ENCODE data around the gene ZNF211. TPM values are rescaled to one million over a fixed set of nuclear protein-coding genes. Genes with fewer than 3 reads are reported as not detected.

Gene ZNF211
- polyA plus RNA-seq = 9.4 to 19.5 TPM (median 15.5 TPM) in 3 replicates
- polyA plus RNA-seq (2011; ENCODE audit: low read depth) = 4.0 TPM
- polyA plus RNA-seq (2011; cell fraction: cytosol; rRNA removed) = 6.0 and 10.7 TPM in 2 replicates
- polyA plus RNA-seq (2011; cell fraction: nucleus; rRNA removed) = 32.3 and 32.7 TPM in 2 replicates
- 6.6 and 12.2 TPM in 2 replicates for polyA plus RNA-seq (2012; ENCODE audit: low replicate concordance)
- 4.9 to 10.5 TPM (median 10.5 TPM) in 3 replicates for polyA minus RNA-seq
- 4.0 TPM for polyA minus RNA-seq (2011; cell fraction: cytosol; rRNA and poly(A)+ RNA removed)
- 15.6 and 21.4 TPM in 2 replicates for polyA minus RNA-seq (2011; cell fraction: nucleus; rRNA and poly(A)+ RNA removed)

DNA sequence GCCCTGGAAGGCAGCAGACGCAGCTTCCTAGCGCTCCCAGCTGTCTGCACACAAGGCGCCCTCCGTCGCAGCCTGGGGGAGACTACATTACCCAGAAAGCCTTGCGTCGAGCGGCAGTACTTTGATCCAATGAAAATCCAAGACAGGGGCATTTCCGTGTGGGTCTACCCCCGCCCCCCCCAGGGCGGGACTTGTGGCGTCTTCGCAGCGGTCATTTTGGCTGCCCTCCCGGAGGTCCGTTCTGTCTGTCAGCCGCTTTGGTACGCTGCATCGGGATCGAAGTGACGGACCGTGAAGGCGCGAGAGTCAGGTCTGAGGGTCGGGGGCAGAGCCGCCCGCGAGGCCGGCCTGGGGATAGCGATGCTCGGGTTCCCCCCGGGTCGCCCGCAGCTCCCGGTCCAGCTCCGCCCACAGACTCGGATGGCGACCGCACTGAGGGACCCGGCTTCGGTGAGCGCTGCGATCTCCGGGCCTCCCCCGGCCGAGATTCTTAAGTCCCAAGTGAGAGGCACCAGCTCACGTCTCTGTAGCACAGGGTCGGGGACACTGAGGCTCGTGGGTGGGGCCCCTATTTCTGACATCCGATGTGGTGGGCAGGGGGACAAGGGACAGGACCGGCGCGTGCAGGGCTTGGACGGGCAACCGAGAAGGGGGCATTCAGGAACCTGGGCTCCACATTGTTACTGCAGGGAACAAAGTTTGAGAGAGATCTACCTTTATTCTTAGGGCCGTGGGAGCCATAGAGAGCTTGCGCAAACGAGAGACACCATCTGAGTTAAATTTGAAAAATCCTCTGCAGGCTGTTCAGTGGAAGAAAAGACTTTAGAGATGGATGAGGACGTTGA is at the start of gene ZNF211:
Gene ZNF211 (plus strand): TSS at position 182 of the 845 bp plus-strand sequence. CDS start 179 bp downstream, at position 361.
- H3K36me3 ChIP-seq (ENCODE audit: control insufficient read depth in 2 of 2, extremely low read depth in 1 of 2, insufficient read depth in 2 of 2, low read length in 2 of 2) = peaks cover 1 to 9% of the 10 kb centered on the region in 2 experiments
- peak within 1 kb of the TSS; percentile 78 for H2AFZ ChIP-seq (ENCODE audit: control insufficient read depth, low read length)
- peak; percentile 88 for FAIRE-seq
- peak within 1 kb of the TSS; percentile 78 to 83 (median 80) for H3K4me3 ChIP-seq (ENCODE audit: control insufficient read depth in 2 of 3, extremely low read depth in 1 of 3, insufficient read depth in 2 of 3, low read depth in 1 of 3, low read length in 3 of 3)
- H3K9me1 ChIP-seq (ENCODE audit: control insufficient read depth, extremely low read depth, insufficient read depth, low read length) = no peaks in the 10 kb centered on the region
- H3K27me3 ChIP-seq (ENCODE audit: control insufficient read depth, extremely low read depth, insufficient read depth, low read length) = no peaks in the 10 kb centered on the region
- H3K9me3 ChIP-seq (ENCODE audit: control insufficient read depth, low read depth, low read length) = peaks cover 6% of the 10 kb centered on the region
- dilution Hi-C loops (cut with MboI; ENCODE audit: extremely low pct_ligation_motif_present, low sequenced_read_pairs) = no loop called here
- H3K9ac ChIP-seq (ENCODE audit: control insufficient read depth, extremely low read depth, insufficient read depth, low read length) = peak within 1 kb of the TSS; percentile 72
- H3K27ac ChIP-seq (ENCODE audit: control insufficient read depth, insufficient read depth, low read length) = peak within 1 kb of the TSS; percentile 37
- no peak for DNase-seq (ENCODE audit: low read depth, low spot score)
- no peaks in the 10 kb centered on the region for H4K20me1 ChIP-seq (ENCODE audit: control insufficient read depth, extremely low read depth, insufficient read depth, low read length)
- H3K4me2 ChIP-seq (ENCODE audit: control insufficient read depth, extremely low read depth, insufficient read depth, low read depth, low read length) = peak within 1 kb of the TSS; percentile 77
- H3K4me1 ChIP-seq (ENCODE audit: control insufficient read depth, extremely low read depth, insufficient read depth, low read length) = peaks cover 5% of the 10 kb centered on the region
- TF ChIP-seq, protein P1, sequence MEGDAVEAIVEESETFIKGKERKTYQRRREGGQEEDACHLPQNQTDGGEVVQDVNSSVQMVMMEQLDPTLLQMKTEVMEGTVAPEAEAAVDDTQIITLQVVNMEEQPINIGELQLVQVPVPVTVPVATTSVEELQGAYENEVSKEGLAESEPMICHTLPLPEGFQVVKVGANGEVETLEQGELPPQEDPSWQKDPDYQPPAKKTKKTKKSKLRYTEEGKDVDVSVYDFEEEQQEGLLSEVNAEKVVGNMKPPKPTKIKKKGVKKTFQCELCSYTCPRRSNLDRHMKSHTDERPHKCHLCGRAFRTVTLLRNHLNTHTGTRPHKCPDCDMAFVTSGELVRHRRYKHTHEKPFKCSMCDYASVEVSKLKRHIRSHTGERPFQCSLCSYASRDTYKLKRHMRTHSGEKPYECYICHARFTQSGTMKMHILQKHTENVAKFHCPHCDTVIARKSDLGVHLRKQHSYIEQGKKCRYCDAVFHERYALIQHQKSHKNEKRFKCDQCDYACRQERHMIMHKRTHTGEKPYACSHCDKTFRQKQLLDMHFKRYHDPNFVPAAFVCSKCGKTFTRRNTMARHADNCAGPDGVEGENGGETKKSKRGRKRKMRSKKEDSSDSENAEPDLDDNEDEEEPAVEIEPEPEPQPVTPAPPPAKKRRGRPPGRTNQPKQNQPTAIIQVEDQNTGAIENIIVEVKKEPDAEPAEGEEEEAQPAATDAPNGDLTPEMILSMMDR (optimal IDR thresholded peaks at IDR 0.05 in 1 of 3, IDR thresholded peaks at IDR 0.05 in 1 of 3, conservative IDR thresholded peaks at IDR 0.05 in 1 of 3; ENCODE audit: extremely low read depth in 1 of 3, insufficient read depth in 2 of 3, low read length in 3 of 3) = no peak
- no peak for TF ChIP-seq EZH2 (IDR thresholded peaks at IDR 0.05; ENCODE audit: low read length)
- H3K79me2 ChIP-seq (ENCODE audit: control insufficient read depth, insufficient read depth, low read length) = peaks cover 15% of the 10 kb centered on the region

DNA sequence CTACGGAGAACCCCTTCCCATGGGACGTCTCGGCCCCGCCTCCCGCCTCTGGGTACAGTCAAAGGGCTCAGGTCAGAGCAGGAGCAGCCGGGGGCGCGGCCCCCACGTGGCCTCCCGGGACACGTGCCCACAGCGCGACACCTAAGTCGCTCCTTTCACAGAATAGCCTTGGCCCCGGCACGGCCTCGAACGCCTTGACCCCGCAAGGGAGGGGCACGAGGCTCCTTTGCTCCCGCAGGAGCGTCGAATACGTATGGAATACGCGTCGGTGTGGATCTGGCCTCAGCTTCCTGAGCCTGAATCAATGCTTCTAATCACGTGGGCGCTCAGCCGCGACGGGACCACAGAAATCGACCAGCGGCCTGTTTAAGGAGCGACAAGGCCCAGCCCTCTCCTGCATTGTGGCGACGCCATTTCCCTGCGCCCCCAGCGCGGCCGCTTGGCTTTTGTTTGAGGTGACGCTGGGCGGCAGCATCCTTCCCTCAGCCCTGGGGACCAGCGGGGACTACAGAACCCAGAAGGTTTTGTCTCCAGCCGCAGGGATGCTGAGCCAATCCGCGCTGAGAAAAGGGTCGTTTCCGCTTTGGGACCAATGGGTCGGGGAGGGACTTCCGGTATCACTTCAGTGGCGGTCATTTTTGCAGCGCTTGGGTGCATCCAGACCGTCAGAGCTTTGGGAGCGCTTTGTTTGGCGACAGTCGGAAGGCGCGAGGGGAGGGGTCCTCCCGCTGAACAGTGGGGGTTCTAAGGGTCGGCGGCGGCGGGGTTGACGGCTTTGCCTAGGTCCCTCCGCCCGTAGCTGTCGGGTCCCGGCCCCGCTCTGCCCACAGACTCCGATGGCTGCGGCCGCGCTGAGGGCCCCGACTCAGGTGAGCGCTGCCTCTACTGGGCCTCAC is 49.2 kb upstream of the ZNF211 start, which contains the start of gene ZIK1:
Gene ZIK1 (plus strand): TSS at position 625 of the 896 bp plus-strand sequence. CDS start 212 bp downstream, at position 837.
- Histone ChIP-seq H3K9ac (ENCODE audit: control insufficient read depth, extremely low read depth, insufficient read depth, low read length) (peak within 1 kb of the TSS; percentile 47), H3K27ac (ENCODE audit: control insufficient read depth, insufficient read depth, low read length) (peak within 1 kb of the TSS; percentile 31)
- dilution Hi-C loops (cut with MboI; ENCODE audit: extremely low pct_ligation_motif_present, low sequenced_read_pairs) = no loop called here

More for the DNA sequence above, 49.2 kb upstream of the ZNF211 start, which contains the start of gene ZIK1:
- peak; percentile 43 for FAIRE-seq
- H3K4me3 ChIP-seq (ENCODE audit: control insufficient read depth in 2 of 3, extremely low read depth in 1 of 3, insufficient read depth in 2 of 3, low read depth in 1 of 3, low read length in 3 of 3) = peak within 1 kb of the TSS; percentile 61 to 81 (median 73)
- peaks cover 12% of the 10 kb centered on the region for H3K9me3 ChIP-seq (ENCODE audit: control insufficient read depth, low read depth, low read length)
- TF ChIP-seq, protein P1 (optimal IDR thresholded peaks at IDR 0.05 in 1 of 3, IDR thresholded peaks at IDR 0.05 in 1 of 3, conservative IDR thresholded peaks at IDR 0.05 in 1 of 3; ENCODE audit: extremely low read depth in 1 of 3, insufficient read depth in 2 of 3, low read length in 3 of 3) = peak in 1 of 3 experiments; percentile 11
- no peak for TF ChIP-seq EZH2 (IDR thresholded peaks at IDR 0.05; ENCODE audit: low read length)
- peaks cover 20% of the 10 kb centered on the region for H3K4me1 ChIP-seq (ENCODE audit: control insufficient read depth, extremely low read depth, insufficient read depth, low read length)
- DNase-seq (ENCODE audit: low read depth, low spot score) = no peak
- H2AFZ ChIP-seq (ENCODE audit: control insufficient read depth, low read length) = peak within 1 kb of the TSS; percentile 93
- peak within 1 kb of the TSS; percentile 85 for H3K4me2 ChIP-seq (ENCODE audit: control insufficient read depth, extremely low read depth, insufficient read depth, low read depth, low read length)
- no peaks in the 10 kb centered on the region for H3K36me3 ChIP-seq (ENCODE audit: control insufficient read depth in 2 of 2, extremely low read depth in 1 of 2, insufficient read depth in 2 of 2, low read length in 2 of 2)
- peaks cover 2% of the 10 kb centered on the region for H3K79me2 ChIP-seq (ENCODE audit: control insufficient read depth, insufficient read depth, low read length)
- no peaks in the 10 kb centered on the region for H3K9me1 ChIP-seq (ENCODE audit: control insufficient read depth, extremely low read depth, insufficient read depth, low read length)
- no peaks in the 10 kb centered on the region for H3K27me3 ChIP-seq (ENCODE audit: control insufficient read depth, extremely low read depth, insufficient read depth, low read length)
- H4K20me1 ChIP-seq (ENCODE audit: control insufficient read depth, extremely low read depth, insufficient read depth, low read length) = no peaks in the 10 kb centered on the region
